Activated CD8-positive, alpha-beta memory T cell treated with anti-CD3 and anti-CD28 coated beads, Interleukin-2, amount 50 U/mL, for 24 hours (primary cell): Measurements from ENCODE around the gene LMCD1.

Experiments used
- DNase-seq: peaks from one replicate; pipeline ENCODE4 v3.0.0-alpha.2; 2020; ENCODE audit errors: extremely low read depth

Gene LMCD1, protein sequence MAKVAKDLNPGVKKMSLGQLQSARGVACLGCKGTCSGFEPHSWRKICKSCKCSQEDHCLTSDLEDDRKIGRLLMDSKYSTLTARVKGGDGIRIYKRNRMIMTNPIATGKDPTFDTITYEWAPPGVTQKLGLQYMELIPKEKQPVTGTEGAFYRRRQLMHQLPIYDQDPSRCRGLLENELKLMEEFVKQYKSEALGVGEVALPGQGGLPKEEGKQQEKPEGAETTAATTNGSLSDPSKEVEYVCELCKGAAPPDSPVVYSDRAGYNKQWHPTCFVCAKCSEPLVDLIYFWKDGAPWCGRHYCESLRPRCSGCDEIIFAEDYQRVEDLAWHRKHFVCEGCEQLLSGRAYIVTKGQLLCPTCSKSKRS

DNA sequence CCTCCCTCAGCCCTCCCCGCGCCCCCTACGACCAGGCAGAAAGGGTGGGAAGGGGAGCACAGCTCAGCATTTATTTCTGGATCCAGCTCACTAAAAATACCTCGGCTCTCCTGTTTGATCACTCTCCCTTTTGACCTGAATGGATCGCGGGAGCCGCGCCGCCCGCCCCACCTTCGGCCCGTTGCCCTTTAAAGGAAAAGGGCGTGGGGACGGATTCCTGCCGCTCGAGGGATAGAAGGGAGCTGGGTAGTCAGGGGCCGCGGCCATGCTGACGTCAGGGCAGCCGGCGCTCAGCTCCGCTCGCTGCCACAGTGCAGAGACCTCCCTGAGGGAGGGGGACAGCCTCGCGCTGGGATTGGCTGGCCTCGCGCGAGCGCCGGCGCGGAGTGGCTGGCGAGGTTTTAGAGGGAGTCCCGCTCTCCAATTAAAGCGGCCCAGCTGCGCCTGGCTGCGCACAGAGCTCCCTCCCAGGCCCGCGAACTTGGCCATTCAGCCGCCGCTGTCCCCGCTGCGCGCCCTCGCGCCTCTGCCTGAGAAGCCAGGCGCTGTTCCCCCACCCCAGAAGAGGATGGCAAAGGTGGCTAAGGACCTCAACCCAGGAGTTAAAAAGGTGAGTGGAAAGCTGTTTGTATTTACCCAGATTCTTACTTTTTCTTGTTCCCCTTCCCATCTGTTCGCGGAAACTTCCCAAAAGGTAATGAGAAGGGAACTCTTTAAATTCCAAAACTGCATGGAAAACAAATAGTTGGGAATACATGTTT, at the start of gene LMCD1:
TSS of gene LMCD1 (plus strand) at position 453 of the 761 bp plus-strand sequence. CDS start at position 569, 116 bp downstream.
- peak; percentile 58 for DNase-seq

DNA sequence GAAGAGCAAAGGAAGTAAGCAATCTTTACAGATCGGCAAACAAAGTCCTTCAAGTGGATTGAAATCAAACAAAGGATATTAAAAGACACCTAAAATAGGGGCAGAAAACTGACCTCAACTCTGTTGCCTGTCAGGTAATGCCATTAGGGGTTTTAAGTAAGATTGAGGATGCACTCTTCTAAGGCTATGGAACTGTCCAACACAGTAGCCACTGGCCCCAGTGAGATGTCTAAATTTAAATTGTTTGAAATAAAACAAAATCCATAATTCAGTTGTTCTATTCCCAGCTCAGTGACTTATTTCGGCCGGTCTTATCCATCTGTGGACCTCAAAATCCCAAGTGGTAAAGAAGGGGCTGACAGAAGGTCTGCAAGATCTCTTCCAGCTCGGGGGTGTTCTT, 49.5 kb upstream of the LMCD1 start:
- DNase-seq: no peak

DNA sequence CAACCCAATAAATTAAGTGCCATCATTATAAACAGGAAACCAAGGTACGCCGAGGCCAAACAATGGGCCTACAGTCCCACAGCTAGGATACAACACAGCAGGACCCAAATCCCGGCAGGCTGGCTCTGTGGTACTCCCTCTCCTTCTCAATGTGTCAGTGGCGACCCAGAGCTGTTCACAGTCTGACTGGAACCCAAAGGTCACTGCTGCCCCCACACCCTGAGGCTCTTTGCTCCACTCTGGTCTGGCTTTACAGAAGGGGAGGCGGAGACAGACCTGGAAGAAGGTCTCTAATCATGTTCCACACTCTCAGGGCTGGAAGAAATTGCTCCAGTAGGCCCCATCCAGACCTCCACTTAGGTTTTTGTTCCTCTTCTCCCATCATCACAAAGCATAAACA, 48.5 kb upstream of the LMCD1 start:
- DNase-seq: no peak

DNA sequence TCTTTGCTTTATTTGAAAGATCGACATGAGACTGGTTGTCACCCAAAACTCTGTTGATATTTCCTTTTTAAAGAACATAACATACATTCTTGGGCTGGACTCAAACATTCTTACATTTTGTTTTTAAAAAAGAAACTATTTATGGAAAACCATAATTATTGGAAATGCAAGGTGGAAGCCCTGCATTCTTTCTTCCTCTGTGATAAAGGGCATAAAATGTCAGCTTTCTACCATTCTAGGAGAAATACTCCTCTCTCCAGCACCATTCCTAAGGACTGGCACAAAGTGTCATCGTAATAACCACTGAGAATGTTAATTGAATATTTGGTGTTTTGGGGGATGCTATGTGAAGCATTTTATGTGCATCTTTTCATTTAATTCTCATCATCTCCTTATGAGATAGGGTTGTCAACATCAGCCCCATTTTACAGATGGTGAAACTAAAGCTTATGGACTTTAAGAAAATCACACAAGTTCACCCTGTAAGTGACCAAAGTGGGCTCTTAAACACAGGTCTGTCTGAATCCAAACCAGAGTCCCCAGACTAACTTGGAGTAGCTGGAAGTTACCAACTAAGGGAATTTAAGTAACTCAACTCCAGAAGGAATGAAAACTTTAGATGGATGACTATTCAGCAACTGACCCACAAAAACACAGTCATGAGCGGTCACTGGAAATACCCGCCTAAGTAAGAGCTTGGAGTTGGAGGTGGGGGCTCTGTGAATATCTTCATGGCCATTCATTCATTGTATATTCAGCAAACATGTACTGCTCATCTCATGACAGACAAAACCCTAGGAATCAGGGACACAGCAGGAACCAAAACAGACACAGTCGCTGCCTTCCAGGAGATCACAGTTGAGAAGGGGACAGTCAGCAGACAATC, 45.9 kb upstream of the LMCD1 start:
- no peak for DNase-seq

DNA sequence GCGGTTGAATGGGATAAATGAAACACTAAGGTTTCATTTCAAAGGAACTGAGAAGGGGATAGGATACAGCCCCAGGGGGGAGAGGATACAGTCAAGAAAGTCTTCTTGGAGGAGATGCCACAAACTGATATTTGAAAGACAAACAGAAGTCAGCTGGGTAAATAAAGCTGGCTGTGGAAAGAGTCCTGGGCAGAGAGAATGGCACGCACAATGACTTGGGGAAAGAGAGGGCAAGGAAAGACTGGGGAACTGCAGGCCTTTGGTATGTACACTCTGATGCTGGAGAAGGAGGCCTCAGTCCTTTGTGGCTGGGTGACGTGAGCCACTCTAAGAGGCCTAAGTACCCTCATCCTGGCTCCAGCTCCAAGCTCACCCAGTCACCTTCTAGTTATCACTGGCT, 45.2 kb upstream of the LMCD1 start:
- no peak for DNase-seq

DNA sequence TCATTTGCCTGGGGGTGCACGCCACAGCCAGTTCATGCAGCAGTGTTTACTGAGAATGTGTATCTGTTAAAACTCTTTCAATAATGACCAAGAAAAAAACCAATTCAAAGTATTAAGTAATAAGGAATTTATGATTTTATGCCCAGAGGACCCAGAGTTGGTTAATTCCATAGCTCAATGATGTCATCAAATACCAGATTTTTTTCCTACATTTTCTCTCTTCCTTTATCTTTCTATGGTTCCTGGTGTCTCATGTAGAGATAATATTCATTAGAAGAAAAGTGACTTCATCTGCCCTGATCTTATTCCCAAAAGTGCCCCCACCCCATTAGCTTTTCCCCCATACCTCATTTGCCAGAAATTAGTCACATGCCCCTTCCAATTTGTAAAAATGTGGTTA, 44.6 kb upstream of the LMCD1 start:
- DNase-seq: no peak

DNA sequence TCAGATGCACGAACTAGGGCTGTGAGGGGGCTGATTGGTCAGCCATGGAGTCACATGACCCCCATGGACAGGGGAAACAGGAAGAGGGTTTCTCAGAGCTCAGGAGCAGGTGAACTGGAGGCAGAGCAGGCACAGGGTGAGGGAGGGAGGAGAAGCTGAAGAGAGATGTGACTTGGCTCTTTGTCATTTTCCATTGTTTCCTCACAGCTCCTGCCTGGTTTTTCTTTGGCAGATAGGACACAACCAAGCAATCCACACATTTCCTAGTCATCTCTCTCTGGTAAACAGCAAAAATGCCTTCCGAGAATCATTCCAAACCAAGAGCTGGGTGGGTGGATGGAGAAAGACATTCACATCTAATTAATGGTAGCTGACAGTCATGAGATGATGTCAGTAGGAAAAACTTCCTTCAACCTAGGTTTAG, 43.4 kb upstream of the LMCD1 start:
- DNase-seq: no peak

DNA sequence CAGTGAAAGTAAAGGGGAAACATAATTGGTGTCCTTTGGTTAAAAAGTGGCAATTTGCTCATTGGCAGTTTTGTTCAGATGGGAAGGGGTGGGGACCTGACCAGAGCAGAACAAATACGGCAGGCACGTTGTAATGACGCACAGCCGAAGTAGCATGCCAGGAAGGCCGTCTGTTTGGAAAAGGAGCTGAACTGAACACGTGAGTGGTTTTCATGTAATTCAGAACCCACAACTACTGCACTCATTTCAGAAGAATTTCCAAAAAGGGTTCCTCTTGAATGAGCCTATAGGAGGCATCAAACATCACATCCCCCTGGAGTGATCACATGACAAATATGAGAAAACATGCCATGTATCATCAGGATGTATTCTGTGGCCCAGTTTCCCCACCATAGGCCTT, 42.9 kb upstream of the LMCD1 start:
- DNase-seq: no peak

DNA sequence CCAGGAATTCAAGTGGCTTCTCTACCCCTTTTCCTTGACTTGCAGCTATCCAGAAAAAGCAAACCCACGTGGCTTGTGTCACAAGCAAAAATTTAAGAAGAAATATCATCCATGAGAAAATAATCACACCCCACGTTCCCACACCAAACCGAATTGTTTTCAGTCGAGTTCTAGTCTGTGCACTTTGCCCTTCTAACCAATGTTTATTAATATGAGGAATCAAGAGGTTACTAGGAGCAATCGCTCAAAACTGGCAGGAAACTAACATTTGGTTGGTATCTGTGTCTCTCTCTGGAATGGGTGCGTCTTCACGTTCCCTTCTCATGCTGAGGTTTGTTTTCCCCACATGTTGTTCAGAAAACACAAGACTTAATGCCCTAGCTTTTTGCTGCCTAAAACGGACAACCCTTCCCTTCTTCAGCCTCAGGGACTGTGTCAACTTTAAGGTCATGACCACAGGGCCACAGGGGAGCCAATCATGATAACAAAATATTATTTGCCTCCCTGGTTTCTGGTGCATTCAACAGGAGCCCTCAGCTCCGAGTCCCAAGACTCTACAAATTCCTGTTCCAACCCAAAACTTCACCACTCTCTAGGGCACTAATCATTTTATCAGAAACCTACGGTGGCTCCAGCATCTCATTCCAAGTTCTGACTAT, 41.4 kb upstream of the LMCD1 start:
- no peak for DNase-seq

DNA sequence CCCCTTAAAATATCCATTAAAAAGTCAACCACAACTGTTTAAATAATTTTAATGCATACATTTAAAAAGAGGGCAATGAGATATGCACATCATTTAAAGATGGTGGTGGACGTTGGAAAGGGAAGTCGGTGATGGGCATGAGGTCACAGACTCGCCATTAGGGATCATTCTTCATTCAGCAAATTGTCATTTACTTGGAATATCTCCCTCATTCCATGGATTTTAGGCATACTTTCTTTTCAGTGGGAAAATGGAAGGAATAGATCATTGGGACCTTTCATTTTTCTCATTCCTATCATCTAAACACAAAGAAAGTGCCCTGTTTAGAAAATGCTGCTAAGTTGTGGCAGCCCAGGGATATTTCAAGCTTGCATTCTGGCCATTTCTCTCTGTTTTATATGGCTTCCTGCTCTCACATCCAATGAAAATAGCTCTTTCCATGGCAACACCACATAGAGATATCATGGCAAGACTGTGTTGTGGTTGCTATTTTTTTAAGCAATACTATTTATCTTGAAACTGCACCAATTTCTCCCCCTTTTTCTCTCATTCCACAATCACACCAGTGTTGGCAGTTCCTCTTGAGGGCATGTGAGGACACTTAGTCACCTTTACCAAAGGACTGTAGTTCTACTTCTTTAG, 40.7 kb upstream of the LMCD1 start:
- no peak for DNase-seq

DNA sequence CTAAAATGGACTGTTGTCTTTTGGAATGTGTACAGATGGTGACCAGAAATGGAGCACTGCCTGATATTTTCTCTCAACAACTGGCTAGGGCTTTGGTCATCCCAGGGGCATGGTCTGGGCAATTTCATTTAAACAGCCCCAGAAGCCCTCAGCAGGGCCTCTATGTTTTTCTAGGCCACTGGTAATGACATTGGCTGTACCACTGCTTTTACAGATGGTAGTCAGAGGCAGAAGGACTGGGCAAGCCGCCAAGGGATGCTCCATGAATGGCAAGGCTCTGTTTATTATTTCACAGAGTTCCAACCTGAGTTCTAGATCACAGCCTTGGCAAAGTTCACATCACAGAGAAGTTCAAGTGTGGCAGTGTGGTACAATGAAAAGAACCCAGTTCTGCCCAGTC, 37.0 kb upstream of the LMCD1 start:
- no peak for DNase-seq

DNA sequence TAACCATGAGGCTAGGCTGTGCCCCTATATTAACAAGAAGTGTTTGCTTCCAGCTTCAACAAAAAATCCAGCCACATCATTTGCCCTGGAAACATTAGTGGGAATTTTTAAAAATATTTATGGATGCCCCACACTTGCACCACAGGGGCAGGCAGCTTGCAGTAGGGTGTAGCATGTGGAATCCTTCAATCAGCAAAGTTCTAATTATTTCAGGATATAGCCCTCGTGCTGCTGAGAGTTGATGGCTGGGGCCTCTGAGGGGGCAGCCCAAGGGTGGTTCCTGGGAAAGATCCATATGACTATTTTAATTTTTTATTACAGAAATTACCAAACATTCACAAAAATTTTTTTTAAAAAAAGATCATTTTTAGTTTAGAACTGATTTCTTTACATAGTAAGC, 35.1 kb upstream of the LMCD1 start:
- DNase-seq: no peak

DNA sequence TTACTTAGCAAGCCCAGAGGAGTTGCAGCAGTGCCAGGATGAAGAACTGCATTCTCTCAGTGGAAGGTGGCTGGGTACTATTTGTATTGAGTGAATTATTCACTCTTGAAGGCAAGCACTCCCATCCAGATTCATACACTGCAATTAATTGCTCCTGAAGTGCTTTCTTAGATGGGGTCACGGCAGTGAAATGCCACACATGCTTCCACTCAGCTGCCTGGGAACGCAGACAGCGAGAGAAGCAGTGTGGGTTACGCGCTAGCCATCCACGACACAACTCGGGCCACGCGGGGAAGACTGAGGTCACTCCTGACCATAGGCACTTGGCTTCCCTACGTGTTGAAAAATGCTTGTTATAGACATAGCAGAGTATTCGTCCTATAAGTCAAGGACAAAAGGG, 30.8 kb upstream of the LMCD1 start:
- no peak for DNase-seq

DNA sequence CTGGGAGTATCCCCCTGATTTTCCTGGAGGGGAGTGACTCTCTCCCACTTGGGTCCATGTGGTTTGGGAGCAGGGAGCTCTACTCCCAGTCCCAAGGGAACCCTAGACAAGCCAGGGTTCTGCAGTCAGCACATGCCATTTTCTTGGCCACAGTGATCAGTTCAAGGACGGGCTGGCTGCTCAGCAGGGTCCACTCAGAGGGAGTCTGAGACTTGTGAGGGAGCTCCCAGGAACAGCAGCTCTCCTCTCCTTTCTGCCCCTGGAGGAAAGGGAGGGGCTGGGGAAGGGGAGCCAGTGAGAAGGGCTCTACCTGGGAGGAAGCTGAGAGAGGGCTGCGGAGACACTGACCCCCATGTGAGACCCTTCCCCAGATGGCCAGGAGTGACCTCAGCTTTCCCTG, 29.1 kb upstream of the LMCD1 start:
- no peak for DNase-seq

DNA sequence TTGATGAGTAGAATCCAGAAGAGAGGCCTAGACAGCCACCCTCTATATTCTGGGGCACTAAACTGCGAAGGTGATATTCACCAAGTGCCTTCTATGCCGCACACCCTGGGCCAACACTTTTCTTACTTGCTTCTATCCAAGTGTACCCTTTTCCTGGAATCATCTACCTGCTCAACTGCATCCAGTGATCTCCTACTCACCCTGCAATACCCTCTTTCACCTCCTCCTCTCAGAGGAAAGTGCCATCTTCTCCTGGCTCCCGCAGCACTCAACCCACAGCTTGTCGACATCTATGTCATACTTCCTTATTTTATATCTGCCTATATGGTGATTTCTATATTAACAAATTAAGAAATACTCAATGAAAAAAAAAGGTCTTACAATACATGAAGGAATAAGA, 28.6 kb upstream of the LMCD1 start:
- no peak for DNase-seq

DNA sequence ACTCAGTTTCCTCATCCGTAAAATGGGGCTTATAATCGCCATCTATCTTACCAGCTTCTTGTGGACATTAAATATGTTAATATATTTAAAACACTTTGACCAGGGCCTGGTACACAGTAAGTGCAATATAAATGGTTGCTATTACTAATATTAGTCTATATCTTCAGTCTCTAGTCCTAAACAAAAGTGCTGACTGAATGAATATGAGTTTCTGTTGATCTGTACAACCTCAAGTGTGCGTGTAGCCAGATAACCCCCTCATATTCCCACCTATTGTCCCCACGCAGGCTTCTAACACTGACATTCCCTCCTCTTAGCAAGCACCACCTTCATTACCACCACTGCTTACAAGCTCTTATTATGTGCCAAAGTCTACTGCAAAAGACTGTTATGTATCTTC, 27.6 kb upstream of the LMCD1 start:
- DNase-seq: no peak

DNA sequence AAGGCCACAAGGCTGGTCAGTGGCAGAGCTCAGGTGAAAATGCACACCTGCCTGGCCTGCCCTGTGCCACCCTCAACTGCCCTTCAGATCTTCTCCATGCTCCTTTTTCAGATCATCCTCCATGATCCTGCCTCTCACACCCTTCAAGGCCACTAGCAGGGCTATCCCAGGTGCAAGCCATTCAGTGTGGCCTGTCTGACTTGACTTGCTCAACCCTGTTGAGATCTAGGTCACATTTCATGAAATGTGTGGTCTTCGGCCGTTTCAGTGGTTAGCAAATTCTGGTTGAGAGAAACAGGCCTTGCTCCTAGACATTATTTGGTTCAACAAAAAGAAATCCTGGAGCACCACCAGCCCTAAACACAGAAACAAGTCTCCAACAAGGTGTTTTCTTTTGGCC, 26.6 kb upstream of the LMCD1 start:
- no peak for DNase-seq

DNA sequence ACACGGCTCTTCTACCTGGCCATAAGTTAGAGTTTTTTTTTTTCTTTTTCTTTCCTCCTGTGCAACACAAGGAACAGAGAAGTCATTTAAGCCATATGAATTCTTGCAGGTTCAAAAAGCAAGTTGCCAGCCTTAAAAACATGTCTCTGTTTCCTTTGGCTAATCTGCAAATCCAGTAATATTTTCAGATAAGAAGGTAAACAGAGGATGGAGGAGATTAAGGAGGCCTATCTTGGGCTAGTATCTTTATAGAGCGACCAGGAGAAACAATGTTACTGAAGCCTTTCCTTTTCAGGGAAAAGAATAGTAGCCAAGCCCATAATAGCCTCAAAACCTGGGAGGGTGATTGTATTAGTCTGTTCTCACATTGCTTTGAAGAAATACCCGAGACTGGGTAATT, 20.9 kb upstream of the LMCD1 start:
- no peak for DNase-seq

DNA sequence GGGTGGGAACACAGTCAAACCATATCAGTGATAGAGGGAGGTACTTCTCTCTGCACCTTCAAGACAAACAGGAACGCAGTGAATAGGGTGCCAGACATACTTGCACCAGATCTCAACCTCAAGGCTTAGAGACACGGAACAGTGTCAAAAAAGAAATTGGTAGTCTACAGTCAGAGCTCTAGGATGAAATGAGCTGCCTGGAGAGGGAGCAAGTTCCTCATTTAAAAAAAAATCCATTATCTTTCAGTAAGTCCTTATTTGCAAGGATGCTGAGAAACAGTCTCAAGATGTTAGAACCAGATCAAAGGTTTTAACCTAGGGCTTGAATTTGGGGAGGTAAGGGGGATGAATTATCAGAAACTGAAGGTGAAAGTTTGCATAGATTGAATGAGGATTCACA, 20.2 kb upstream of the LMCD1 start:
- DNase-seq: no peak

DNA sequence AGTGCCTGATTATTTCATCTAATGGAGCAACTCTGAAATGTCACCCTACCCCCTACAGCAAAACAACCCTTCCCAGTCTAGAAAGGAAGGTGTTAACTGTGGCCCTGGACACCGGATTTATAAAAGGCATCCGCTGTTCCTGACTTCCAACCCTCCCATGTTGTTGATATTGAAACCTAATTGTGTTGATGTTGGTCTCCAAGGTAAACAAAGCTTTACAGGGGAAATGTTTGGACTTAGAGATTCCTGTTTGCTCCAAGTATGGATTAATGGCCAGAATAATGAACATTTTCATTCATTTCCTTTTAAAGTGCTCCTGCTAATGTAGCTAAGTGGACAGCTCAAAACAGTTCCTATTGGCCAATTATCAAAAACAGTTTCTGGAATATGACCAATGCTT, 19.4 kb upstream of the LMCD1 start:
- no peak for DNase-seq

DNA sequence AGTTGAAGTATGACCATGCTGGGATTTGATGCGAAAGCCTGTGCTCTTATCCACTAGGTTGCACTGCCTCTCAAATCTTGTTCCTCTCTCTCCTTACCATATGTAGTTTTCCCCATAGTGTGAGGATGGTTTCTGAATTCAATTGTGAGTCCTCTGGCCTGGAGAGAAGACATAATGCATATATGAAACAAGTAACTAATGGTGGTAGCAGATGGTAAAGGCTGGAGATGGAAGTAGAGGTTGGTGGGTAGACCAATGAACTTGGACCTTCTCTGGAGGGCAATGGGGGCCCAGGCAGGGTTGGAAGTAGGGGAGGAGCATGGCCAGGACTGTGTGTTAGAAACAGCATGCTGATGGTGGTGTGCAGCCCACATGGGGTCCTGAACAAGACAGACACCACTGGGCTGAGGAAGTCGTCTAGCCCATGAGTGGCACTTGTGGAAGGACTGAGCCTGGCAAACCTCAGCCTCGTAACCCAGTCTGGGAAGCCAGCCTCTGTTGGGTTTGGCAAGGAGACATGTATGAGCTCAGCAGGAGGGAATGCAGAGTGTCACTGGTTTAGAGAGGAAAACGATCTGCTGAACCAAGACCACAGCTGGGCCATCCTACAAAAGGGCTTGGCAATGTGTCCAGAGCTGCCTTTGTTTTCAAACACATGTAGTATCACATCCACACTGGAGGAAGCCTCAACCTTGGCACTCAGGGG, 18.5 kb upstream of the LMCD1 start:
- no peak for DNase-seq
